Tibial artery (tissue), 4 donors: ENCODE measurements around the gene NTRK3.
A peak's percentile ranks its signal among the peaks of the same experiment; 100 is the strongest.
"Not testable (repeated sequence)": the region's sequence is repeated elsewhere in the genome, so short reads cannot be mapped to it uniquely, and the experiment has no call there.

Experiments
- DNase-seq, 2 donors: peaks; one replicate each; pipeline ENCODE4 v3.0.0-alpha.2; 2019
- H3K27ac ChIP-seq, 2 donors: fragments of 200-600 bp; sonication (generic) in 1 of 2; 1 replicate in 1 of 2; 2 replicates in 1 of 2; pipeline ENCODE4 v1.5.1; 2018 to 2019; ENCODE audit warnings: mild to moderate bottlenecking in 1 of 2
- H3K27me3 ChIP-seq, 2 donors: fragments of 200-600 bp; sonication (generic) in 1 of 2; one replicate each; pipeline versions ENCODE4 v1.5.1 to v1.6.0; 2016 to 2019
- H3K36me3 ChIP-seq, 3 donors: fragments of 200-600 bp; sonication (generic) in 2 of 3; one replicate each; pipeline ENCODE4 v1.5.1; 2016 to 2019; ENCODE audit warnings: mild to moderate bottlenecking in 2 of 3
- H3K4me1 ChIP-seq, 4 donors: fragments of 200-600 bp; sonication (generic) in 2 of 4; 1 replicate in 3 of 4; 2 replicates in 1 of 4; pipeline ENCODE4 v1.5.1; 2016 to 2019
- H3K4me3 ChIP-seq, 2 donors: fragments of 200-600 bp; sonication (generic) in 1 of 2; 1 replicate in 1 of 2; 2 replicates in 1 of 2; pipeline ENCODE4 v1.5.1; 2018 to 2019; ENCODE audit warnings: mild to moderate bottlenecking in 2 of 2
- H3K9me3 ChIP-seq, 3 donors: fragments of 200-600 bp; sonication (generic) in 1 of 3; one replicate each; pipeline ENCODE4 v1.5.1; 2016 to 2019
- CTCF ChIP-seq, 2 experiments: fragments of 200-600 bp in 1 of 2; fragments of 450-650 bp in 1 of 2; IDR thresholded peaks; one replicate each; pipeline ENCODE4 v1.5.1; 2017 to 2019; ENCODE audit warnings: antibody characterized with exemption in 2 of 2, mild to moderate bottlenecking in 1 of 2, moderate library complexity in 1 of 2
- intact Hi-C: fragments of 100-400 bp; cut with DNase I; formaldehyde crosslinking; loops from one replicate; pipeline ENCODE4 v1.15.0; 2023; ENCODE audit warnings: low total_unique reads

NTRK3 gene

GRCh38 chr15:88072598-88073390 lies 183.7 kb downstream of the NTRK3 start:
- intact Hi-C loops: no loop called here
- no peak overlapping the region for H3K4me3 ChIP-seq
- H3K4me1 ChIP-seq: peaks cover 0 to 35% (median 13%) of the 10 kb centered on the region in 4 donors
- no peaks in the 10 kb centered on the region for H3K9me3 ChIP-seq
- TF ChIP-seq CTCF (IDR thresholded peaks at IDR 0.05): no peak
- no peaks in the 10 kb centered on the region for H3K36me3 ChIP-seq
- peak overlapping the region; percentile 14 to 34 for H3K27ac ChIP-seq
- DNase-seq: no peak
- H3K27me3 ChIP-seq: no peaks in the 10 kb centered on the region

- H3K27ac ChIP-seq: peak overlapping the region; percentile 14 to 34
- intact Hi-C loops, DNase-seq: not testable (repeated sequence)
Observed at GRCh38 chr15:88072133-88072532, 184.4 kb downstream of the NTRK3 start.

GRCh38 chr15:88071141-88071540 lies 185.4 kb downstream of the NTRK3 start:
- H3K9me3 ChIP-seq: no peaks in the 10 kb centered on the region

More at GRCh38 chr15:88072133-88072532, 184.4 kb downstream of the NTRK3 start:
- not testable (repeated sequence) for H3K9me3 ChIP-seq, H3K36me3 ChIP-seq, H3K27me3 ChIP-seq, H3K4me3 ChIP-seq
- H3K4me1 ChIP-seq: peaks cover 0 to 34% (median 7%) of the 10 kb centered on the region in 4 donors

GRCh38 chr15:88069561-88069960 lies 187.0 kb downstream of the NTRK3 start:
- Histone ChIP-seq H3K27ac (no peak overlapping the region), H3K4me3 (no peak overlapping the region), H3K27me3 (no peaks in the 10 kb centered on the region), H3K36me3 (no peaks in the 10 kb centered on the region), H3K9me3 (no peaks in the 10 kb centered on the region), H3K4me1 (peaks cover 0 to 25% (median 0%) of the 10 kb centered on the region in 4 donors)
- intact Hi-C loops: no loop called here
- no peak for DNase-seq
- TF ChIP-seq CTCF (IDR thresholded peaks at IDR 0.05): no peak

More at GRCh38 chr15:88071141-88071540, 185.4 kb downstream of the NTRK3 start:
- Histone ChIP-seq H3K27ac (no peak overlapping the region), H3K4me1 (peaks cover 0 to 29% (median 0%) of the 10 kb centered on the region in 4 donors), H3K27me3 (no peaks in the 10 kb centered on the region), H3K36me3 (no peaks in the 10 kb centered on the region), H3K4me3 (no peak overlapping the region)
- no peak for DNase-seq
- no peak for TF ChIP-seq CTCF (IDR thresholded peaks at IDR 0.05)
- intact Hi-C loops: no loop called here

- DNase-seq: no peak
- no peak for TF ChIP-seq CTCF (IDR thresholded peaks at IDR 0.05)
- Histone ChIP-seq H3K27ac (no peak overlapping the region), H3K4me1 (peaks cover 0 to 18% (median 0%) of the 10 kb centered on the region in 4 donors), H3K27me3 (no peaks in the 10 kb centered on the region), H3K36me3 (no peaks in the 10 kb centered on the region), H3K9me3 (no peaks in the 10 kb centered on the region), H3K4me3 (no peak overlapping the region)
- intact Hi-C loops: no loop called here
Observed at GRCh38 chr15:88067331-88067685, 189.2 kb downstream of the NTRK3 start.

- H3K4me3 ChIP-seq: no peak overlapping the region
- H3K27ac ChIP-seq: no peak overlapping the region
- no peaks in the 10 kb centered on the region for H3K9me3 ChIP-seq
- no peak for TF ChIP-seq CTCF (IDR thresholded peaks at IDR 0.05)
- H3K36me3 ChIP-seq: no peaks in the 10 kb centered on the region
- H3K27me3 ChIP-seq: no peaks in the 10 kb centered on the region
- peaks cover 0 to 13% (median 0%) of the 10 kb centered on the region in 4 donors for H3K4me1 ChIP-seq
- intact Hi-C loops: no loop called here
- no peak for DNase-seq
Observed at GRCh38 chr15:88066636-88067330, 189.8 kb downstream of the NTRK3 start.
